ENCODE measurements around the gene LRP8.

LRP8 gene

DNA sequence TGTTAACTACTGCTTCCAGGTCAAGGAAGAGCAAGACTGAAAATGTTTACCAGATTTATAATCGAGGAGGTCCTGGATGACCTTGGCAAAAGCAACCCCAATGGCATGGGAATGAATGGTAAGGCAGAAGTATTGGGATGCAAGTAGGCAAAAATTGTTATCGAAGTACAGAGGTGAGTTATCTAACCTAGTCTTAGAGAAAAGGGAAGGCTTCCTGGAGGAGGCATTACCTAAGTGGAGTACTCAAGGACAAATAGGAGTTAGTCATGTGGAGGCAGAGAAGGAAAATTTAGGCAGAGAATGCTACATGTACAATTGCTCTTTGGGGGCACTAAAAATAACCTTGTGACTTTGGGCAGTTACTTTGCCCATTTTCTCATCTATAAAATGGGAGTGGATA, 86.0 kb downstream of the LRP8 start:
- intact Hi-C loops (cut with DNase I; ENCODE audit: low total_unique reads) = no loop called here
- Histone ChIP-seq H3K4me3 (no peak overlapping the region), H3K27ac (no peak overlapping the region), H3K27me3 (no peaks in the 10 kb centered on the region), H3K36me3 (no peaks in the 10 kb centered on the region), H3K4me1 (peaks cover 0 to 18% (median 16%) of the 10 kb centered on the region in 4 donors), H3K9me3 (no peaks in the 10 kb centered on the region)
- TF ChIP-seq CTCF (IDR thresholded peaks at IDR 0.05) = no peak
- no peak for DNase-seq

DNA sequence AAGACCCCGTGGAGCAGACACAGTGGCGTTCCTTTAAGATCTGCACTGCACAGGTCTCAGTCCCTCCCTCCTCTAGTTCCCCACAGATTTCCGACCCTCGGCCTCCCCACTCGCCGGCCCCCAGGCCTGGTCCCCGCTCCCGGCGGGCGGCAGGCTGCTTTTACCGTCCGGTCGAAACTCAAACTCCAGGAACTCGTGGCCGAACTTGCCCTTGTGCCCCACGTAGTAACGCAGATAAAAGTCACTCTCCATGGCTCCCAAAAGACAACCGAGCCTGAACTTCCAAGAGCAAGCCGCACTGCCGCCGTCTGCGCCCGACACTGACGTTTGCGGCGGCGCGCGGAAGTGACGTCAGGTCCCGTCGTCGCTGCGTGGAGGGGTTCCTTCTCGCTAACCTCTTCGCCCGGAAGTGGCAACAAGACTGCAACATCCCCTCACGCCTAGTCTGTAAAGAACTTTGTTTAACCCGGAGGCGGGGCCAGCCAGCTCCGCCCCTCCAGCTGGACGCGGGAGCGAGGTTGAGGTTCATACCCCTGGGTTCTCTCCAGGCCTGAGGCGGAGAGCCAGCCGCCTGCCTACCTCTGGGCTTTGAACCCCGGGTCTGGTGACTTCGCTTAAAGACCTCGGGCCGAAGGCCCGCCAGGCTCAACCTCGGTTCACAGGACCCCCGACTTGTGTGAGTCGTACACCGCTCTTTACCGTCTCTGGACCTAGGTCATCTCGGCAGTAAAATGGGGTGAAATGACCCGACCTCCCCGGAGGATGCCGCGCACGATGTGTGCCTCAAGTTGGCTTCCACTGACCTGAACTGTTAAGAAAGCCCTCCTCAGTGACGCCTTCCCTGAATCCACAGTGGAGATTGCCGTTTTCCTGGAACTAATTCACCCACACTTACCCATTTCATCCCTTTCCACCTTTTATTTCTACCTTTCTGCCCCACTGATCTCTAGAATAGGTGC, 89.4 kb downstream of the LRP8 start, which contains the start of gene MAGOH:
Gene MAGOH, minus strand, starts transcription at position 322 of the 959 bp plus-strand sequence. Its CDS starts 70 bp downstream, at position 252.
- H3K27me3 ChIP-seq = no peaks in the 10 kb centered on the region
- intact Hi-C loops (cut with DNase I; ENCODE audit: low total_unique reads) = no loop called here

GRCh38 chr1:53237638-53238037, 90.2 kb downstream of the LRP8 start:
- no peak for TF ChIP-seq CTCF (IDR thresholded peaks at IDR 0.05)
- no peaks in the 10 kb centered on the region for H3K9me3 ChIP-seq
- no peak for DNase-seq
- peaks cover 0 to 28% (median 21%) of the 10 kb centered on the region in 4 donors for H3K4me1 ChIP-seq
- H3K27me3 ChIP-seq = no peaks in the 10 kb centered on the region
- peak overlapping the region; percentile 89 to 98 for H3K4me3 ChIP-seq
- peaks cover 31 to 39% (median 31%) of the 10 kb centered on the region in 3 donors for H3K36me3 ChIP-seq
- H3K27ac ChIP-seq = peak overlapping the region; percentile 77 to 78
- intact Hi-C loops (cut with DNase I; ENCODE audit: low total_unique reads) = no loop called here

More for the DNA sequence above, 89.4 kb downstream of the LRP8 start, which contains the start of gene MAGOH:
- no peaks in the 10 kb centered on the region for H3K9me3 ChIP-seq
- peaks cover 0 to 28% (median 21%) of the 10 kb centered on the region in 4 donors for H3K4me1 ChIP-seq
- no peak for TF ChIP-seq CTCF (IDR thresholded peaks at IDR 0.05)
- DNase-seq = peak; percentile 88 to 94
- H3K27ac ChIP-seq = peak within 1 kb of the TSS; percentile 77 to 78
- H3K36me3 ChIP-seq = peaks cover 22 to 30% (median 22%) of the 10 kb centered on the region in 3 donors
- H3K4me3 ChIP-seq = peak within 1 kb of the TSS; percentile 89 to 98

- intact Hi-C loops (cut with DNase I; ENCODE audit: low total_unique reads) = no loop called here
- H3K4me1 ChIP-seq = peaks cover 0 to 19% (median 11%) of the 10 kb centered on the region in 4 donors
Observed at GRCh38 chr1:53220962-53221286, 106.9 kb downstream of the LRP8 start.

More at GRCh38 chr1:53220962-53221286, 106.9 kb downstream of the LRP8 start:
- Histone ChIP-seq H3K9me3 (no peaks in the 10 kb centered on the region), H3K27ac (peak overlapping the region; percentile 94 to 97), H3K27me3 (no peaks in the 10 kb centered on the region), H3K4me3 (peak overlapping the region; percentile 82 to 88), H3K36me3 (peaks cover 0 to 30% (median 15%) of the 10 kb centered on the region in 3 donors)
- TF ChIP-seq CTCF (IDR thresholded peaks at IDR 0.05) = no peak
- DNase-seq = no peak

All from tibial artery (tissue), 4 donors.